ENCODE results near the gene RABGAP1. TPM values are rescaled to one million over a fixed set of nuclear protein-coding genes. Genes with fewer than 3 reads are reported as not detected.
"Not testable (repeated sequence)": the region's sequence is repeated elsewhere in the genome, so short reads cannot be mapped to it uniquely, and the experiment has no call there.

Gene RABGAP1
- total RNA-seq, 4 donors from 2014 or later = 64.3 to 116 (median 79.5) TPM

GRCh38 chr9:122904823-122905710 lies 35.8 kb upstream of the RABGAP1 start, which contains the start of gene RC3H2:
Gene RC3H2 (minus strand): TSS chr9:122905359. CDS start chr9:122897509, 7,850 bp downstream.
- TF ChIP-seq POLR2A (IDR thresholded peaks at IDR 0.05; ENCODE audit: low read depth) = peak; percentile 97
- no peak for TF ChIP-seq CTCF (IDR thresholded peaks at IDR 0.05)
- peak; percentile 97 to 99 for TF ChIP-seq POLR2AphosphoS5 (IDR thresholded peaks at IDR 0.05)
- TF ChIP-seq EP300 (IDR thresholded peaks at IDR 0.05) = no peak

GRCh38 chr9:122906122-122906521 lies 34.7 kb upstream of the RABGAP1 start:
- intact Hi-C loops (cut with DNase I); DNase-seq (ENCODE audit: extremely low spot score); H3K4me3 ChIP-seq; H3K27me3 ChIP-seq; H3K9me3 ChIP-seq: not testable (repeated sequence)
- peaks cover 7 to 18% (median 12%) of the 10 kb centered on the region in 4 donors for H3K36me3 ChIP-seq
- peaks cover 22 to 36% (median 34%) of the 10 kb centered on the region in 4 donors for H3K4me1 ChIP-seq
- peak overlapping the region in 2 of 4 donors; percentile 94 to 97 for H3K27ac ChIP-seq (replicated peaks in 1 of 4)
- 97% methylated on average over 16 of the region's 16 CpGs for WGBS

More at GRCh38 chr9:122904823-122905710, 35.8 kb upstream of the RABGAP1 start, which contains the start of gene RC3H2:
- intact Hi-C loops (cut with DNase I) = no loop called here
- Histone ChIP-seq H3K9me3 (no peaks in the 10 kb centered on the region), H3K36me3 (peaks cover 0 to 9% (median 3%) of the 10 kb centered on the region in 4 donors), H3K4me3 (peak within 1 kb of the TSS; percentile 84 to 97 (median 96)), H3K4me1 (peaks cover 28 to 47% (median 43%) of the 10 kb centered on the region in 4 donors), H3K27me3 (no peaks in the 10 kb centered on the region), H3K27ac (replicated peaks in 1 of 4) (peak within 1 kb of the TSS; percentile 94 to 98 (median 97))
- 1% methylated on average over 40 of the region's 77 CpGs for WGBS
- DNase-seq (ENCODE audit: extremely low spot score) = peak; percentile 100

GRCh38 chr9:122912671-122912963 lies 28.2 kb upstream of the RABGAP1 start:
- intact Hi-C loops (cut with DNase I) = loop anchor here (5.0 kb wide), 1 partner anchor 80 kb away; no protein-coding TSS in a partner anchor
- Histone ChIP-seq H3K27ac (replicated peaks in 1 of 4) (peak overlapping the region; percentile 84 to 90 (median 86)), H3K27me3 (no peaks in the 10 kb centered on the region), H3K36me3 (peaks cover 7 to 26% (median 15%) of the 10 kb centered on the region in 4 donors), H3K9me3 (no peaks in the 10 kb centered on the region), H3K4me3 (peak overlapping the region; percentile 78 to 85 (median 78)), H3K4me1 (peaks cover 13 to 21% (median 17%) of the 10 kb centered on the region in 4 donors)
- TF ChIP-seq POLR2AphosphoS5 (IDR thresholded peaks at IDR 0.05) (no peak), EP300 (IDR thresholded peaks at IDR 0.05) (no peak), POLR2A (IDR thresholded peaks at IDR 0.05; ENCODE audit: low read depth) (no peak), CTCF (IDR thresholded peaks at IDR 0.05) (no peak)
- WGBS = 6% methylated on average over 9 of the region's 9 CpGs
- DNase-seq (ENCODE audit: extremely low spot score) = no peak

- Histone ChIP-seq H3K4me3 (peak within 1 kb of the TSS; percentile 78 to 85 (median 78)), H3K27me3 (no peaks in the 10 kb centered on the region), H3K4me1 (peaks cover 13 to 21% (median 17%) of the 10 kb centered on the region in 4 donors), H3K36me3 (peaks cover 7 to 26% (median 15%) of the 10 kb centered on the region in 4 donors), H3K9me3 (no peaks in the 10 kb centered on the region), H3K27ac (replicated peaks in 1 of 4) (peak within 1 kb of the TSS; percentile 84 to 90 (median 86))
- WGBS = under 1% methylated on average over 33 of the region's 35 CpGs
- DNase-seq (ENCODE audit: extremely low spot score) = peak; percentile 93
- intact Hi-C loops (cut with DNase I) = loop anchor here (5.0 kb wide), 1 partner anchor 79 kb away; no protein-coding TSS in a partner anchor
- no peak for TF ChIP-seq POLR2A (IDR thresholded peaks at IDR 0.05; ENCODE audit: low read depth)
- TF ChIP-seq POLR2AphosphoS5 (IDR thresholded peaks at IDR 0.05) = peak; percentile 75 to 76
These were observed 27.7 kb upstream of the RABGAP1 start, which contains the start of gene ZBTB6 for GRCh38 chr9:122912964-122913673. Gene ZBTB6 (minus strand): TSS chr9:122913323. CDS start chr9:122912072, 1,251 bp downstream.

- intact Hi-C loops (cut with DNase I) = no loop called here
These were observed 22.5 kb upstream of the RABGAP1 start for GRCh38 chr9:122918310-122918709.

More at GRCh38 chr9:122918310-122918709, 22.5 kb upstream of the RABGAP1 start:
- DNase-seq (ENCODE audit: extremely low spot score) = no peak
- 100% methylated on average over 2 of the region's 2 CpGs for WGBS
- peaks cover 0 to 29% (median 27%) of the 10 kb centered on the region in 4 donors for H3K36me3 ChIP-seq
- no peak overlapping the region for H3K27ac ChIP-seq (replicated peaks in 1 of 4)
- TF ChIP-seq POLR2AphosphoS5 (IDR thresholded peaks at IDR 0.05) (no peak), CTCF (IDR thresholded peaks at IDR 0.05) (no peak), EP300 (IDR thresholded peaks at IDR 0.05) (no peak), POLR2A (IDR thresholded peaks at IDR 0.05; ENCODE audit: low read depth) (no peak)
- peaks cover 4 to 8% (median 5%) of the 10 kb centered on the region in 4 donors for H3K4me1 ChIP-seq
- no peaks in the 10 kb centered on the region for H3K27me3 ChIP-seq
- no peak overlapping the region for H3K4me3 ChIP-seq
- no peaks in the 10 kb centered on the region for H3K9me3 ChIP-seq

Data from esophagus muscularis mucosa (tissue), 4 donors.